GM19099 (cell line): ENCODE measurements around the gene NCOA1.
A peak's percentile ranks its signal among the peaks of the same experiment; 100 is the strongest.

Experiments used
- POLR2A ChIP-seq: IDR thresholded peaks from 3 replicates; pipeline ENCODE4 v1.6.1; 2011; ENCODE audit warnings: low read depth; ENCODE audit not compliant: insufficient read length; ENCODE audit errors: extremely low read depth

The NCOA1 gene

GRCh38 chr2:24491542-24492420 lies 727 bp downstream of the NCOA1 start:
- peak; percentile 36 for TF ChIP-seq POLR2A

- no peak for TF ChIP-seq POLR2A
Observed at GRCh38 chr2:24492421-24493279, 1.6 kb downstream of the NCOA1 start.

GRCh38 chr2:24493713-24494112 lies 2.7 kb downstream of the NCOA1 start:
- no peak for TF ChIP-seq POLR2A

- no peak for TF ChIP-seq POLR2A
Observed at GRCh38 chr2:24494410-24494809, 3.4 kb downstream of the NCOA1 start.

- no peak for TF ChIP-seq POLR2A
Observed at GRCh38 chr2:24495451-24495850, 4.4 kb downstream of the NCOA1 start.

- no peak for TF ChIP-seq POLR2A
Observed at GRCh38 chr2:24496959-24497358, 5.9 kb downstream of the NCOA1 start.

- no peak for TF ChIP-seq POLR2A
Observed at GRCh38 chr2:24497685-24498084, 6.6 kb downstream of the NCOA1 start.

- TF ChIP-seq POLR2A, result no peak
Observed at GRCh38 chr2:24498121-24498520, 7.1 kb downstream of the NCOA1 start.

GRCh38 chr2:24501813-24502212 lies 10.8 kb downstream of the NCOA1 start:
- TF ChIP-seq POLR2A, result no peak

- no peak for TF ChIP-seq POLR2A
Observed at GRCh38 chr2:24505534-24506275, 14.7 kb downstream of the NCOA1 start.

- no peak for TF ChIP-seq POLR2A
Observed at GRCh38 chr2:24507549-24507948, 16.5 kb downstream of the NCOA1 start.

- no peak for TF ChIP-seq POLR2A
Observed at GRCh38 chr2:24508878-24509277, 17.8 kb downstream of the NCOA1 start.

GRCh38 chr2:24509425-24509824 lies 18.4 kb downstream of the NCOA1 start:
- no peak for TF ChIP-seq POLR2A

GRCh38 chr2:24509840-24510239 lies 18.8 kb downstream of the NCOA1 start:
- TF ChIP-seq POLR2A, result no peak

- no peak for TF ChIP-seq POLR2A
Observed at GRCh38 chr2:24510771-24511170, 19.7 kb downstream of the NCOA1 start.
